ENCODE data around the gene NTRK2.

- TF ChIP-seq CTCF (conservative IDR thresholded peaks at IDR 0.05; ENCODE audit: low read length) (no peak), EZH2phosphoT487 (IDR thresholded peaks at IDR 0.05; ENCODE audit: borderline replicate concordance) (no peak)
Measured at GRCh38 chr9:84860249-84861115, 191.0 kb downstream of the NTRK2 start.

Measured in Loucy (cell line).